IMR-90 (cell line): ENCODE data around the gene TTLL9. TPM values are rescaled to one million over a fixed set of nuclear protein-coding genes. Genes with fewer than 3 reads are reported as not detected.

Experiments used
- ATAC-seq: fragments of 200-7000 bp; cut with Tn5 transposase; 2 replicates; pipeline ENCODE4 v1.9.1; 2020; ENCODE audit warnings: low read depth, mild to moderate bottlenecking, moderate library complexity
- BruUV-seq: library from RNA; stranded (reverse); fragments of 400-500 nt; replicated peaks from 2 replicates; lab custom pipeline; 2021; lab: Mats Ljungman, UMichigan
- CTCF ChIA-PET: fragments of 300-600 bp; formaldehyde crosslinking; extraction: SDS; loops from one replicate; lab custom pipeline; 2021; ENCODE audit warnings: antibody characterized with exemption; lab: Yijun Ruan, JAX
- POLR2A ChIA-PET: fragments of 300-600 bp; sonication (Branson Sonifier 250); formaldehyde crosslinking; loops from one replicate; lab custom pipeline; 2022; ENCODE audit warnings: antibody characterized with exemption; ENCODE audit not compliant: unreplicated experiment; lab: Charles Lee
- DNase-seq: peaks from one replicate; pipeline ENCODE4 v3.0.0; 2013
- H2AFZ ChIP-seq: replicated peaks from 2 replicates; pipeline ENCODE3; 2013; ENCODE audit warnings: low read length, mild to moderate bottlenecking; ENCODE audit not compliant: poor library complexity
- H2AK5ac ChIP-seq: 2 replicates; pipeline ENCODE4 v1.6.1; 2013; ENCODE audit warnings: low read depth, low read length, inconsistent platforms
- H2AK9ac ChIP-seq: replicated peaks from 2 replicates; pipeline ENCODE3; 2013; ENCODE audit warnings: mild to moderate bottlenecking, low read depth, low read length, moderate library complexity; ENCODE audit not compliant: poor library complexity
- H2BK120ac ChIP-seq: 2 replicates; pipeline ENCODE4 v1.6.1; 2013; ENCODE audit warnings: low read depth, low read length, inconsistent platforms
- H2BK15ac ChIP-seq: 3 replicates; pipeline ENCODE4 v1.6.1; 2013; ENCODE audit warnings: low read depth, low read length, inconsistent platforms
- H2BK20ac ChIP-seq: 2 replicates; pipeline ENCODE4 v1.6.1; 2013; ENCODE audit warnings: low read depth, mild to moderate bottlenecking, inconsistent platforms, low read length, moderate library complexity
- H2BK5ac ChIP-seq: 2 replicates; pipeline ENCODE4 v1.6.1; 2013; ENCODE audit warnings: mild to moderate bottlenecking, low read depth, low read length, inconsistent platforms; ENCODE audit not compliant: poor library complexity, severe bottlenecking
- H3K14ac ChIP-seq: replicated peaks from 2 replicates; pipeline ENCODE4 v1.6.1; 2013; ENCODE audit warnings: low read depth, low read length, inconsistent platforms
- H3K18ac ChIP-seq: 2 replicates; pipeline ENCODE4 v1.6.1; 2013; ENCODE audit warnings: low read depth, low read length, control low read depth
- H3K23ac ChIP-seq: 2 replicates; pipeline ENCODE4 v1.6.1; 2013; ENCODE audit warnings: low read depth, low read length, inconsistent platforms
- H3K27ac ChIP-seq: 2 replicates; pipeline ENCODE4 v1.5.1; 2013; ENCODE audit warnings: mild to moderate bottlenecking, control low read depth, low read length; ENCODE audit not compliant: insufficient read depth
- H3K27me3 ChIP-seq: 2 replicates; pipeline ENCODE4 v1.6.1; 2013; ENCODE audit warnings: low read length; ENCODE audit not compliant: control insufficient read depth, insufficient read depth
- H3K36me3 ChIP-seq: 2 replicates; pipeline ENCODE4 v1.6.1; 2013; ENCODE audit warnings: low read length, mixed read lengths; ENCODE audit not compliant: control insufficient read depth, insufficient read depth
- H3K4ac ChIP-seq: 2 replicates; pipeline ENCODE4 v1.6.1; 2013; ENCODE audit warnings: low read depth, low read length, inconsistent platforms
- H3K4me1 ChIP-seq: 2 replicates; pipeline ENCODE4 v1.6.1; 2013; ENCODE audit warnings: low read length, mixed read lengths; ENCODE audit not compliant: control insufficient read depth, insufficient read depth
- H3K4me2 ChIP-seq: 2 replicates; pipeline ENCODE4 v1.6.1; 2013; ENCODE audit warnings: low read depth, mild to moderate bottlenecking, control low read depth, low read length, moderate library complexity
- H3K4me3 ChIP-seq: 2 replicates; pipeline ENCODE4 v1.5.1; 2013; ENCODE audit warnings: low read depth, mild to moderate bottlenecking, control low read depth, low read length, moderate library complexity; ENCODE audit not compliant: insufficient read depth
- H3K56ac ChIP-seq: 2 replicates; pipeline ENCODE4 v1.6.1; 2013; ENCODE audit warnings: low read length, inconsistent platforms; ENCODE audit not compliant: insufficient read depth; ENCODE audit errors: extremely low read depth
- H3K79me1 ChIP-seq, 2 experiments: 2 replicates each; pipeline ENCODE4 v1.6.1; 2013; ENCODE audit warnings: low read length in 2 of 2, inconsistent platforms in 1 of 2, low read depth in 1 of 2
- H3K9ac ChIP-seq: 2 replicates; pipeline ENCODE4 v1.6.1; 2013; ENCODE audit warnings: low read depth, low read length, control low read depth
- H3K9me1 ChIP-seq: 2 replicates; pipeline ENCODE4 v1.6.1; 2013; ENCODE audit warnings: low read length, inconsistent platforms; ENCODE audit not compliant: insufficient read depth
- H3K9me3 ChIP-seq: 2 replicates; pipeline ENCODE4 v1.6.1; 2013; ENCODE audit warnings: low read length; ENCODE audit not compliant: control insufficient read depth, insufficient read depth
- H4K20me1 ChIP-seq: 2 replicates; pipeline ENCODE4 v1.6.1; 2013; ENCODE audit warnings: low read length, inconsistent platforms; ENCODE audit not compliant: insufficient read depth
- H4K5ac ChIP-seq: 2 replicates; pipeline ENCODE4 v1.6.1; 2013; ENCODE audit warnings: mild to moderate bottlenecking, low read depth, low read length, control low read depth
- H4K8ac ChIP-seq, 2 experiments: 2 replicates each; pipeline ENCODE4 v1.6.1; 2013; ENCODE audit warnings: low read depth in 2 of 2, low read length in 2 of 2, control low read depth in 1 of 2, inconsistent platforms in 1 of 2
- H4K91ac ChIP-seq: 2 replicates; pipeline ENCODE4 v1.6.1; 2013; ENCODE audit warnings: low read depth, low read length, inconsistent platforms; ENCODE audit not compliant: insufficient read depth
- BHLHE40 ChIP-seq: fragments of 150-350 bp; IDR thresholded peaks from 2 replicates; pipeline ENCODE4 v1.6.1; 2016; ENCODE audit warnings: mild to moderate bottlenecking, low read depth, low read length
- CEBPB ChIP-seq: IDR thresholded peaks from 2 replicates; pipeline ENCODE4 v1.6.1; 2012; ENCODE audit warnings: low read depth, low read length, improper control_type of control experiment
- FOS ChIP-seq: fragments of 150-350 bp; IDR thresholded peaks from 2 replicates; pipeline ENCODE4 v1.6.1; 2016; ENCODE audit warnings: low read depth, low read length
- MXI1 ChIP-seq: IDR thresholded peaks from 2 replicates; pipeline ENCODE4 v1.6.1; 2012; ENCODE audit warnings: low read depth, mild to moderate bottlenecking, low read length, moderate library complexity, borderline replicate concordance
- NFE2L2 ChIP-seq: fragments of 150-350 bp; IDR thresholded peaks from 2 replicates; pipeline ENCODE4 v1.6.1; 2016; ENCODE audit warnings: low read depth, mild to moderate bottlenecking, low read length
- RAD21 ChIP-seq: IDR thresholded peaks from 2 replicates; pipeline ENCODE4 v1.6.1; 2012; ENCODE audit warnings: low read length, improper control_type of control experiment
- RCOR1 ChIP-seq: IDR thresholded peaks from 2 replicates; pipeline ENCODE4 v1.6.1; 2012; ENCODE audit warnings: mild to moderate bottlenecking, low read length, improper control_type of control experiment; ENCODE audit not compliant: insufficient replicate concordance
- SMC3 ChIP-seq: fragments of 150-350 bp; IDR thresholded peaks from 2 replicates; pipeline ENCODE4 v1.6.1; 2016; ENCODE audit warnings: low read depth, mild to moderate bottlenecking, antibody characterized with exemption, low read length, moderate library complexity
- USF2 ChIP-seq: fragments of 150-350 bp; IDR thresholded peaks from 2 replicates; pipeline ENCODE4 v1.6.1; 2017; ENCODE audit warnings: mild to moderate bottlenecking, antibody characterized with exemption, low read length, low read depth
- WGBS, 2 experiments: methylation state at CpG; one replicate each; pipeline versions ENCODE4 v1.1.5 to v1.1.7; 2013; ENCODE audit warnings: missing lambda C conversion rate in 2 of 2; ENCODE audit not compliant: insufficient read length in 1 of 2; ENCODE audit errors: extremely low coverage in 2 of 2; 5-methylcytosine and 5-hydroxymethylcytosine counted together
- dilution Hi-C: fragments of 300-500 bp; cut with HindIII; formaldehyde crosslinking; loops from one replicate; pipeline ENCODE4 v1.14.3; 2018; ENCODE audit warnings: low sequenced_read_pairs; ENCODE audit not compliant: unreplicated experiment
- in situ Hi-C: fragments of 300-500 bp; cut with MboI; formaldehyde crosslinking; loops from 3 replicates; pipeline ENCODE4 v1.14.3; 2019; ENCODE audit warnings: low sequenced_read_pairs, inconsistent platforms, mixed read lengths
- intact Hi-C: fragments of 100-400 bp; cut with micrococcal nuclease; formaldehyde crosslinking; loops from 2 replicates; pipeline ENCODE4 v1.10.0; 2022
- polyA plus RNA-seq, 3 experiments: library from polyadenylated mRNA; depleted of rRNA; stranded (reverse); fragments of >200 nt; gene quantifications; 2 replicates each; pipeline ENCODE4 v1.2.3, GENCODE V29; 2012; ENCODE audit warnings: low replicate concordance in 1 of 3
- total RNA-seq: library from RNA; depleted of rRNA; stranded (reverse); fragments of >200 nt; gene quantifications from 2 replicates; pipeline ENCODE4 v1.2.3, GENCODE V29; 2012
- TF ChIP-seq, protein P1 (sequence below): fragments of 150-350 bp; IDR thresholded peaks from 2 replicates; pipeline ENCODE4 v1.6.1; 2016; ENCODE audit warnings: low read depth, mild to moderate bottlenecking, low read length, moderate library complexity, borderline replicate concordance

Gene TTLL9
- total and polyA plus RNA-seq, 2 of the 4 experiments (the other 2 are of a cell fraction) = not detected

DNA sequence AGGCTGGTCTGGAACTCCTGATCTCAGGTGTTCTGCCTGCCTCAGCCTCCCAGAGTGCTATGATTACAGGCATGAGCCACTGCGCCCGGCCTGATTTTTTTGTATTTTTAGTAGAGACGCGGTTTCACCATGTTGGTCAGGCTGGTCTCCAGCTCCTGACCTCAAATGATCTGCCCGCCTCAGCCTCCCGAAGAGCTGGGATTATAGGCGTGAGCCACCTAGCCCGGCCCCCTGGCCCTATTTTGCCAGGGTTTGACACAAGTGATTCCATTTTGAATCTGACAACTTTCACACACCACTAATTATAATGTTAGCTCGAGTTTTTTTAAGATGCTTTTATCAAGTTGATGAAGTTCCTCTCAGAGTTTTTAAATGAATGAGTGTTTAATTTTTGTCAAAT, 25.6 kb downstream of the TTLL9 start:
- Histone ChIP-seq H2BK15ac (no peak overlapping the region), H3K18ac (no peak overlapping the region), H3K4ac (no peak overlapping the region), H3K27me3 (peaks cover 17% of the 10 kb centered on the region), H3K4me1 (no peaks in the 10 kb centered on the region), H3K23ac (no peak overlapping the region), H3K4me3 (no peak overlapping the region), H3K14ac (no peak overlapping the region), H2BK5ac (no peak overlapping the region), H4K5ac (no peak overlapping the region), H2AK5ac (no peak overlapping the region), H4K20me1 (no peaks in the 10 kb centered on the region), H3K27ac (no peak overlapping the region), H3K9ac (no peak overlapping the region), H4K8ac (no peak overlapping the region), H3K4me2 (no peak overlapping the region), H3K56ac (no peak overlapping the region), H2BK120ac (no peak overlapping the region), H3K9me1 (no peaks in the 10 kb centered on the region), H2AFZ (no peak overlapping the region), H2BK20ac (no peak overlapping the region), H3K9me3 (no peaks in the 10 kb centered on the region), H2AK9ac (no peak overlapping the region), H3K79me1 (no peaks in the 10 kb centered on the region), H4K91ac (no peak overlapping the region), H3K36me3 (no peaks in the 10 kb centered on the region)
- DNase-seq (no peak), ATAC-seq (no peak)
- BruUV-seq = no TSS peak
- in situ Hi-C loops (no loop called here), dilution Hi-C loops (no loop called here), intact Hi-C loops (no loop called here)
- no CpG with 5 or more reads among the region's 9 CpGs for WGBS, 2 experiments
- ChIA-PET POLR2A (no interaction called here), CTCF (no interaction called here)
- TF ChIP-seq FOS (no peak), NFE2L2 (no peak), SMC3 (no peak), USF2 (no peak), RCOR1 (no peak), CEBPB (no peak), MXI1 (no peak), RAD21 (no peak), BHLHE40 (no peak)
- TF ChIP-seq, protein P1, sequence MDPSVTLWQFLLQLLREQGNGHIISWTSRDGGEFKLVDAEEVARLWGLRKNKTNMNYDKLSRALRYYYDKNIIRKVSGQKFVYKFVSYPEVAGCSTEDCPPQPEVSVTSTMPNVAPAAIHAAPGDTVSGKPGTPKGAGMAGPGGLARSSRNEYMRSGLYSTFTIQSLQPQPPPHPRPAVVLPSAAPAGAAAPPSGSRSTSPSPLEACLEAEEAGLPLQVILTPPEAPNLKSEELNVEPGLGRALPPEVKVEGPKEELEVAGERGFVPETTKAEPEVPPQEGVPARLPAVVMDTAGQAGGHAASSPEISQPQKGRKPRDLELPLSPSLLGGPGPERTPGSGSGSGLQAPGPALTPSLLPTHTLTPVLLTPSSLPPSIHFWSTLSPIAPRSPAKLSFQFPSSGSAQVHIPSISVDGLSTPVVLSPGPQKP = no peak
